ENCODE data around the gene LYZL6. TPM values are rescaled to one million over a fixed set of nuclear protein-coding genes. Genes with fewer than 3 reads are reported as not detected.

The LYZL6 gene
- total RNA-seq, 1 experiment from 2014 or later = not detected

- TF ChIP-seq ZNF317 (CRISPR knock-in tag; IDR thresholded peaks at IDR 0.05; ENCODE audit: borderline replicate concordance, low read depth) (no peak), MYBL2 (CRISPR knock-in tag; IDR thresholded peaks at IDR 0.05) (no peak)
These were observed 29.4 kb upstream of the LYZL6 start (continued) for GRCh38 chr17:35972945-35973332.

GRCh38 chr17:35972535-35972934, 29.0 kb upstream of the LYZL6 start:
- H3K27me3 Mint-ChIP-seq (ENCODE audit: low read depth) = no peaks in the 10 kb centered on the region; the same call in 1 of the 2 replicates
- H3K27ac Mint-ChIP-seq = no peak overlapping the region
- ChIA-PET POLR2A (no interaction called here), CTCF (interaction anchor here (1.3 to 1.9 kb wide), 2 partner anchors 100 to 511 kb away, joined by 4 to 8 read pairs; no protein-coding TSS in a partner anchor)
- DNase-seq (ENCODE audit: low spot score) = no peak
- H3K36me3 Mint-ChIP-seq = no peaks in the 10 kb centered on the region
- H3K9me3 Mint-ChIP-seq = no peaks in the 10 kb centered on the region
- H3K4me3 Mint-ChIP-seq = no peak overlapping the region
- TF ChIP-seq ZBTB43 (CRISPR knock-in tag; IDR thresholded peaks at IDR 0.05) (no peak), GABPB1 (CRISPR knock-in tag; IDR thresholded peaks at IDR 0.05) (peak; percentile 90)
- ATAC-seq = no peak
- no peaks in the 10 kb centered on the region for H3K4me1 Mint-ChIP-seq

GRCh38 chr17:35972066-35972465, 28.6 kb upstream of the LYZL6 start:
- no peak for TF ChIP-seq ATF3 (CRISPR knock-in tag; conservative IDR thresholded peaks at IDR 0.05)
- no peak for TF ChIP-seq E2F5 (CRISPR knock-in tag; IDR thresholded peaks at IDR 0.05)
- TF ChIP-seq FOXP1 (CRISPR knock-in tag; IDR thresholded peaks at IDR 0.05; ENCODE audit: borderline replicate concordance) = no peak
- no peak for TF ChIP-seq ATF1 (CRISPR knock-in tag; IDR thresholded peaks at IDR 0.05)
- TF ChIP-seq CREB1 (CRISPR knock-in tag; IDR thresholded peaks at IDR 0.05) = no peak
- no peak for TF ChIP-seq TCF7 (CRISPR knock-in tag; IDR thresholded peaks at IDR 0.05; ENCODE audit: low read depth)
- TF ChIP-seq ESRRA (CRISPR knock-in tag; IDR thresholded peaks at IDR 0.05; ENCODE audit: borderline replicate concordance) = no peak
- no peak for TF ChIP-seq ATF6 (CRISPR knock-in tag; IDR thresholded peaks at IDR 0.05)
- TF ChIP-seq GTF2I (CRISPR knock-in tag; conservative IDR thresholded peaks at IDR 0.05) = no peak
- TF ChIP-seq MYBL2 (CRISPR knock-in tag; IDR thresholded peaks at IDR 0.05) = no peak
- TF ChIP-seq ELF4 (CRISPR knock-in tag; IDR thresholded peaks at IDR 0.05; ENCODE audit: low read depth) = no peak
- TF ChIP-seq CDX4 (CRISPR knock-in tag; IDR thresholded peaks at IDR 0.05; ENCODE audit: borderline replicate concordance) = no peak
- TF ChIP-seq USF1 (CRISPR knock-in tag; IDR thresholded peaks at IDR 0.05) = no peak
- TF ChIP-seq KAT7 (CRISPR knock-in tag; IDR thresholded peaks at IDR 0.05; ENCODE audit: borderline replicate concordance) = no peak
- TF ChIP-seq ZNF671 (CRISPR knock-in tag; IDR thresholded peaks at IDR 0.05) = no peak
- TF ChIP-seq ZNF219 (CRISPR knock-in tag; IDR thresholded peaks at IDR 0.05; ENCODE audit: borderline replicate concordance) = no peak
- TF ChIP-seq SP1 (CRISPR knock-in tag; conservative IDR thresholded peaks at IDR 0.05) = no peak
- no peak for TF ChIP-seq CBFB (CRISPR knock-in tag; IDR thresholded peaks at IDR 0.05; ENCODE audit: low read depth)
- TF ChIP-seq MLX (CRISPR knock-in tag; IDR thresholded peaks at IDR 0.05) = no peak
- no peaks in the 10 kb centered on the region for H3K4me1 Mint-ChIP-seq
- ATAC-seq (no peak), DNase-seq (ENCODE audit: low spot score) (no peak)
- POLR2A ChIA-PET = no interaction called here
- H3K4me3 Mint-ChIP-seq = no peak overlapping the region
- CTCF ChIA-PET = interaction anchor here (1.0 to 1.9 kb wide), 2 partner anchors 100 to 177 kb away, joined by 7 to 8 read pairs; no protein-coding TSS in a partner anchor
- no peaks in the 10 kb centered on the region for H3K36me3 Mint-ChIP-seq
- no peaks in the 10 kb centered on the region for H3K9me3 Mint-ChIP-seq
- H3K27me3 Mint-ChIP-seq (ENCODE audit: low read depth) = no peaks in the 10 kb centered on the region; the same call in 1 of the 2 replicates
- no peak overlapping the region for H3K27ac Mint-ChIP-seq
